WERI-Rb-1 (cell line): ENCODE results near the gene VAMP8.

Experiments used
- DNase-seq: peaks from one replicate; pipeline ENCODE4 v3.0.0-alpha.2; 2020
- H3K27ac ChIP-seq: fragments of 250-450 bp; sonication (Bioruptor Pico); 2 replicates; pipeline ENCODE4 v1.5.1; 2020; ENCODE audit warnings: mild to moderate bottlenecking, moderate library complexity
- H3K27me3 ChIP-seq: fragments of 250-450 bp; sonication (Bioruptor Pico); 2 replicates; pipeline ENCODE4 v1.5.1; 2021; ENCODE audit warnings: mild to moderate bottlenecking, low read depth, moderate library complexity; ENCODE audit not compliant: insufficient read depth, severe bottlenecking
- H3K36me3 ChIP-seq: fragments of 250-450 bp; sonication (Bioruptor Pico); 2 replicates; pipeline ENCODE4 v1.5.1; 2020; ENCODE audit warnings: mild to moderate bottlenecking, moderate library complexity
- H3K4me3 ChIP-seq: 2 replicates; pipeline ENCODE4 v1.5.1; 2011; ENCODE audit warnings: low read depth, mild to moderate bottlenecking, control low read depth, low read length
- H3K9me3 ChIP-seq: fragments of 250-450 bp; sonication (Bioruptor Pico); 2 replicates; pipeline ENCODE4 v1.5.1; 2021; ENCODE audit warnings: mild to moderate bottlenecking, moderate library complexity; ENCODE audit not compliant: severe bottlenecking
- CTCF ChIP-seq: IDR thresholded peaks from 2 replicates; pipeline ENCODE4 v1.5.1; 2011; ENCODE audit warnings: low read depth, mild to moderate bottlenecking, control low read depth, inconsistent platforms, low read length

Gene VAMP8

DNA sequence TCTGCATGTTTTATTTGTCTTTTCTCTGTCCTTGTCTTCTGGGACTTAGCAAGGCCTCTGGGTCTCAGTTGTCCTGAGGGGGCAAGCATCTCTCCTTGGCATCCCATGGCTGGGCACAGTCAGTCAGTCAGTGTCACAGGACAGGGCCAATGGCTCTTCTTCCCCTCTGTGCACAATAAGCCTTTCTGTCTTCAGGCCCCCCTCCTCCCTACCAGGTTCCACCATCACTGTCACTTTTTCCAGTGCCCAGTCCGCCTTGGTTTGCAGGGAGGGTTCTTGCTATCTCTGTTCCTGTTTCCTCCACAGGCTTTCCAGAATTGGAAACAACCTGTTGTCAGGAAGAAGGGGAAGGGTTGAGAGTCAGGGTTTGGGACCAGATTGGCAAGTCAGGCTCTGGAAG lies 5.1 kb downstream of the VAMP8 start:
- H3K9me3 ChIP-seq: no peaks in the 10 kb centered on the region
- no peak for TF ChIP-seq CTCF
- DNase-seq: no peak
- no peak overlapping the region for H3K27ac ChIP-seq
- no peaks in the 10 kb centered on the region for H3K36me3 ChIP-seq
- H3K27me3 ChIP-seq: no peaks in the 10 kb centered on the region
- no peak overlapping the region for H3K4me3 ChIP-seq

DNA sequence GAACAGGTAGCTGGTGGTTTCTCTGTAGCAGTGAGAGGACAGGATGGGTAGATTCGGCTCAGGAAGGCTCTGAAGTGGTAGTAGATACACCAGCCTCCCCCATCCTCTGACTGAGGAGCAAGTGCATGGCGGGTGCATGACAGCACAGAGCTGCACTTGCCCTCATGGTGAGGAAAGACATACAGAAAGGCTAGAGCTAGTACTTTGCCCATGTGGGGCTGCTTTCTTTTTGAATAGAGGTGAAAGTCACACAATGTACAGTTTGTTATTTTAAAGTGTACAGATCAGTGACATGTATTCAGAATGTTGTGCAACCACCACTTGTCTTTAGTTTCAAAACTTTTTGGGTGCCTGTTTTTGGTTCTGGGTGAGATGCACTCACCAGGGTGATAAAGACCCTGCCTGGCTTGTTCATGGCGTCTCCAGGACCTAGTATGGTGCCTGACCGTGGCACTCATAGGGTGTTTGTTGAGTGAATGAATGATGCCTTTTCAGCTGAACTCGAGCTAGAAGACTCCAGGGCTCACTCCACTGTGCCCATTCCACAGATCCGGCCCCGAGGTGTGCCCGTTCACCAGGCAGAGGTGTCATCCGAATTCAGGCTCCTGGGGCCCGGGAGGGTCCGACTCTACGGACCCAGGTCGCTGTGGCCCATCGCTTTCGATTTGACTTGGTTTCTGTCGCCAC lies 6.4 kb downstream of the VAMP8 start:
- no peak overlapping the region for H3K27ac ChIP-seq
- DNase-seq: no peak
- no peaks in the 10 kb centered on the region for H3K36me3 ChIP-seq
- TF ChIP-seq CTCF: no peak
- H3K9me3 ChIP-seq: no peaks in the 10 kb centered on the region
- no peak overlapping the region for H3K4me3 ChIP-seq
- H3K27me3 ChIP-seq: no peaks in the 10 kb centered on the region

DNA sequence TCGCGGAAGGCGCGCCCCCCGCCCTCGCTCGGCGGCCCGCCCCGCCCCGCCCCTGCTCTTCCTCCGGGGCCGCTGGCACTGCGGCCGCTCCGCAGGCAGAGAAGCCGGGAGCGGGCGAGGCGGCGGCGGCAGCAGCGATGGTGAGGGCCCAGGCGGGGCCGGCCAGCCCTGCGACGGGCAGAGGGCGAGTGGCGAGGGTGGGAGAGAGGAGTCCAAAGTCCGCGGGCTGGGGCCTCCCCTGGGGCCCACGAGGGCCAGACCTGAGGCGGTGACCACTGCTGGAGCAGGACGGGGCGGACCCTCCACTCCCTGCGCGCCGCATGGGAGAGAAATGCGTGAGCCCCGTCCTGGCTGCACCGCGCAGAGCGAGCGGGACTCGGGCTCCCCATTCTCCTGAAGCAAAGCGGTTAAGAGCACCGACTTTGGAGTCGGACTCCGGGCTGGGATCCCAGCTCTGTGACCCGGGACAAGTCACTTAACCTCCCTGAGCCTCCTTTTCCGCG lies 7.0 kb downstream of the VAMP8 start, which contains the start of gene VAMP5:
TSS of gene VAMP5 (plus strand) at position 78 of the 503 bp plus-strand sequence. CDS start at position 138, 60 bp downstream.
- TF ChIP-seq CTCF: no peak
- Histone ChIP-seq H3K4me3 (no peak within 1 kb of the TSS), H3K36me3 (no peaks in the 10 kb centered on the region), H3K9me3 (no peaks in the 10 kb centered on the region), H3K27me3 (no peaks in the 10 kb centered on the region), H3K27ac (no peak within 1 kb of the TSS)
- DNase-seq: no peak

DNA sequence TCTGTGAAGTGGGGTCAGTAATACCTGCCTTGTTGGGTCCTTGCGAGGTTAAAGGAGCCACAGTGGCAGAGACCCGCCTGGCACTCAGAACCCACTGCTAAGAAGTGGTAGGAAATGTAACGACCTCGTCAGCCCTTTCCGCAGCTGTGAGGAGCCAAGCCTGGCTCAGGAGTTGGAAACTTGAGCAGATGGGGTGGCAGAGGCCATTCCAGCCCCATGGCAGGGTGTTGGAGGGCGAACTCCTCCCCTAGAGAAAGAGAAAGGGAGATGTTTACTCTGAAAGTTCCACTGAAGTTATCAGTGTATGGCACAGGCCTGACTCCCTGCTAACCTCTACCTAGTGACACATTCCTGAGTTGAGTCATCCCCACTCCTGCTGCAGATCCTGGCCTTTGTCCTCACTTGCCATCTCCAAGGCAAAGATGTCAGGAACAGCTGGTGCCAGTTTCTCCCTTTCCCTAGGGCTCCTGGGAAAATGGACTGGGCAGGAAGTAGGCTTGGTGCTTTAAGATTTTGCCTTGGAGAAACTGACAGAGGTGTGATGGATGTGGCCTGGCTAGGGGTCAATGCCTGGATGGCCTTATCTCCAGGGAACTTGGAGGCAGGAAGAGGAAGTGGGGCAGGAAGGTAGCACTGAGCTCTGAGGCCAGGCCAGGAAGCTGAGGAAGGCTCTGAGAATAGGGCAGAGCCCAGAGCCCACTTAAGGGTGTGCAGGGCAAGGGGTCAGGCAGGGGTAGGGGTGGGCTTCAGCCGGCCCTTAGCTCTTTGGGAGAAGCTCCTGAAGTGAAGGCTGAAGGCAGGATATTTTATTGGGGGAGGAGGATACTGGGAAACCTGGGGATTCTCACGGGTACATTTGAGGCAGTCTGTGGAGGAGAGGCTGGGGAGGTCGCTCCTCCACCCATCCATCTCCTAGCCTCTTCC lies 7.7 kb downstream of the VAMP8 start:
- Histone ChIP-seq H3K27ac (no peak overlapping the region), H3K4me3 (no peak overlapping the region)

GRCh38 chr2:85585781-85586105 lies 8.4 kb downstream of the VAMP8 start:
- no peak for TF ChIP-seq CTCF
- Histone ChIP-seq H3K36me3 (no peaks in the 10 kb centered on the region), H3K27me3 (no peaks in the 10 kb centered on the region), H3K4me3 (no peak overlapping the region), H3K27ac (no peak overlapping the region), H3K9me3 (no peaks in the 10 kb centered on the region)
- no peak for DNase-seq

More for the DNA sequence above, 7.7 kb downstream of the VAMP8 start:
- DNase-seq: no peak
- no peaks in the 10 kb centered on the region for H3K27me3 ChIP-seq
- no peaks in the 10 kb centered on the region for H3K9me3 ChIP-seq
- H3K36me3 ChIP-seq: no peaks in the 10 kb centered on the region
- no peak for TF ChIP-seq CTCF
